Stimulated activated CD8-positive, alpha-beta memory T cell treated with anti-CD3 and anti-CD28 coated beads, Interleukin-4, amount 100 ng/mL, for 1 hour (primary cell): ENCODE measurements around the gene ANKRD62.
"Not testable (repeated sequence)": the region's sequence is repeated elsewhere in the genome, so short reads cannot be mapped to it uniquely, and the experiment has no call there.

Source experiments
- DNase-seq, 2 donors: peaks; one replicate each; pipeline ENCODE4 v3.0.0-alpha.2; 2020; ENCODE audit warnings: low read depth in 2 of 2, low spot score in 1 of 2

The ANKRD62 gene

DNA sequence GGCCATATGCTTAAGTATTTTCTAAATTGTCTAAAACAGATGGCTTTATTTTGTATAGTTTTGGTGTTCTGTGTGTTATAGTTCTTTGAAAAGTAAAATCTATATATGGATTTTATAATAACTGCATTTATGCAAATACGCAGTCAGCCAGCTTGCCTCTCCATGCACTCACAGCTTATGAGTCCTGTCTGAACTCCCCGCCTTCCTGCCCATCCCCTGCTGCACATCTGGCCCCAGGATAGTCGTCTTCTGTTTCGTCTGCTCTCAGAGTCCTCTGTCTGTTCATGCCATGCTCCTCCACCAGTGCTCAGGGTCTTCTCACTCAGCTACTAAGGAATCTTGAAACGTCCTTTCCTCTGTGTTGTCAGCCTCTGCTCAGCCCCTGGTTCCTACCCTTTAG lies 28.2 kb upstream of the ANKRD62 start:
- no peak for DNase-seq

DNA sequence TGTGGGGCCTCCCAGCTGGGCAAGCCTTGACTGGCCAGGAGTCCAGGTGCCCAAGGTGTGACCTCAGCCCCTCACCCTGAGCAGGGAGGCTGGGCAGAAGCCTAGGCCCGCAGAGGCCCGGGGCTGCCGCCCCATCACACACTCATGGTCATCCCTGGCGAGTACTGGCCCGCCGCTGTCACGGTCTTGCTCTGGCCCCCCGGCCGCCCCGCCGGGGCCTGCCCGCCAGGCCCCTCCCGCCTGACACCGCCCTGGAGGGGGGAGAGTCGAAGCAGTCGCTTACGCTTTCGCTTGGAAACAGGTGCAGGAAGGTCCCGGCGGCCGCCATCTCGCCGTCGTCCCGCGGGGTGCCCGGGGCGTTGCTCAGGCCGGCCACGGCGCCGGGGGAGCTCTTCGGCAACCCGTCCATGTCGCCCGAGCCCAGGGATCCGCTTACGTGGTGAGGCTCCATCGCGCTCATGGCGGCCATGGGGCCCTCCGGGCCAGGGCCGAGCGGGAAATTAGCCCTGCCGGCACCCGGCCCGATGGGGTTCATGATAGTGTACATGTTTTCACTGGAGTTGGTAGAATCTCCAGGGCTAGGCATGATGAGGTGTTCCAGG lies 26.6 kb upstream of the ANKRD62 start:
- DNase-seq = no peak

DNA sequence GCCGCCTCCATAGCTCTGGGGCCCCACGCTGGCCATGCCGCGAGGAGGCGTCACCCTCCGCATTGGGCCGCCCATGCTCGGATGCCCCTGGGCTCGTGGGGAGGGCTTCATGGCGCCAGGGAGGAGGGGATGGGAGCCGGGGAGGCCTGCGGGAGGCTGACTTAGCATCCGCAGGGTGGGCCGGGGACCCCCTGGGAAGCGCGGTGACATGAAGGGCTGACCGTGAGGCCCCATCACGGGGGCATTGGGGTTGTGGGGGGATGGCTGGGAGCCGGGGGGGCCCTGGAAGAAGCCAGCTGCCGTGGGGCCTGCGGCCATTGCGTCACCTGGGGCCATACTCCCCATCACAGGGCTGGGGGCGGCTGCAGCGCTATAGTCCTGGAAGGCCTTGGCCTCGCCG lies 26.0 kb upstream of the ANKRD62 start:
- DNase-seq = no peak

DNA sequence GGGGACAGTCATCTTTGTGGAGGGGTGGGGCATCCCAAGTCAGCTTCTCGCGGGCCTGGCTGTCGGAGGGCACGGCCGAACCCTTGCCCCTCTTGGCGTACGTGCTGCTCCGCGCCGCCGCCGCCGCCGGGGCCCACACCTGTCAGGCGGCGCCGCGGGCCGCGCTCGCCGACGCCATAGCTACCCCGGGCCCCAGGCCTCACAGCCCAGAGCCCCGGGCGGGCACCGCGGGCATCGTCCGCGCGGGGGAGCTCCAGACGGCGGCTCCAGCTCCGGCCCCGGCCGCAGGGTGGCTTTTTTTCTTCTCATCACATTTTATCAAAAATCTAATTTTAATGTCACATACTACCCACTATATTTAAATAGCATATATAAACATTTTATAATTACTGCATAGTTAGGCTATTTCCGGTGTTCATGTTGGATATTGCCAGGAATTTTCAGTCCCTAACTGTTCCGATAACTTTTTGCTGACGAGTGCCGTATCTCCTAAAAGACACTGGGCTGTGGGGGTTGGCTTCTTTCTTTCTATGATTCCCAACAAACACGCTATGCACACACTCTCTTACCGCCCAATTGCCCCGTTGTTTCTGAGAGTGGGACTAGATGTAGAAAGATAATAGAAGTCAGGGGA lies 25.2 kb upstream of the ANKRD62 start:
- DNase-seq = not testable (repeated sequence)

DNA sequence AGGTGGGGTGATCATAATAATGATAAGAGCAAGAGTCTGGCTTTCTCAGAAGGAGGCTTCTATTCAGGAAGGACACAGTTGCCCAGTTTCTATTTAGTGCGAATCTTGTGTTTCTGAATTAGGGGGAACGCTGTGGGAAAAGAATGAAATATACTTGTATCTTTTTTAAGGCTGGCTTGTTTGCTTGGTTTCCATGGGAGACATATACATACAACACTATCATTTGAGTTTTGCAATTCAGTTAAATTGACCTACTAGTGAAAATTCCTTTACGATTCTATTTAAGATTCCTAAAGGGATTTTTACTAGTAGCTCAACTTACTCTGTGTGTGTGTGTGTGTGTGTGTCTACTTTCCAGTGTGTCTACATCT lies 24.7 kb upstream of the ANKRD62 start:
- DNase-seq = no peak

DNA sequence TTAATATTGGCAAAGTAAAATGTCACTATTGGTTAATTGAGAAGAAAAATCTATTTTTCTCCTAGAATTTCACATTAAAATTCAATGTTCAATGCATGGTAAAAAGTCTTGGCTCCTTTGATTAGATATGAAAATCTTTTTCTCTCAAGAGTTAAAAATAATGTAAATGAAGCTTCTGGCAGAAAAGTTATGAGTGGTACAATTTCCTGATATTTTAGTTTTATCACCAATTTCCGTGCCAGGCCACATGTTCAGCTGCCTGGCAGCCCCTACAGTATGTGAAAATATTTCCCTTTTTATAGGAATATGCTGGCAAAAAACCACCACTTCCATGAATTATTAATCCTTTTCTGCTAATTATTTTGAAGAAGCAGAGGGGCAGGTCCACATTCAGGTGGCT lies 22.6 kb upstream of the ANKRD62 start:
- not testable (repeated sequence) for DNase-seq

DNA sequence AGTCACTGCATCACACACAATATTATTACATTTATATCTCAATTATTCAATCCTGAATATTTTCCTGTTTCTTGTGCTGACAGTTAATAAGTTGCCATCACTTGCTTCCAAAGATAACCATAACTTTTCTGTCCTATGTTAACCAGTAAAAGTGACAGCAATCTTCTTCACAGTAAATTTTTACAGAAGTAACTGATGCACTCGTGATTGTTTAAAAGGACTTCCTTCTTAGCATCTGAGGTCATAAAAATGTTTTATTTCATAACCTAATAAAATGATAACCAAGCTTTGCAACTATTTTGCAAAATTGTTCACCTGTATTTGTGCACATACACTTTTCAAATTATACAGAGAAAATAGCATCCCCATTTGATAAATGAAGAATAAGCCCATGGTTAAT lies 20.6 kb upstream of the ANKRD62 start:
- no peak for DNase-seq

DNA sequence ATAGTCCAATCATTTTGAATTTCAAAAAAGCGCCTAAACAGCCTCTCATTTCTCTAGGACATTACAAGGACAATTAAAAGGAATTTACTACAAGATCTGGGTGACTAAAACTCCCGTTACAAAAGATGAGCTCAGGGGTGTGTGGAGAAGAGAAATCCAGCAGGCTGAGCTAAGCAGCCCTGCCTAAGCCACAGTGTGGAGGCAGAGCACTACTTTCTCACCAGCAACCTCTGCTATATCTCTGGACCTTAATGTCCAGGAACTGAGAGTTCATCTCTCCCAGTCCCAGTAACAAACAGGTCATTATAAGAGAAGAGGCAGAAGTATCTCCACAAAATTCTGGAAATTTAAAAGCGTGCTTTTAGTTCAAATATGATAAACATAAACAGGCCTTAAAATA lies 18.9 kb upstream of the ANKRD62 start:
- DNase-seq = no peak

DNA sequence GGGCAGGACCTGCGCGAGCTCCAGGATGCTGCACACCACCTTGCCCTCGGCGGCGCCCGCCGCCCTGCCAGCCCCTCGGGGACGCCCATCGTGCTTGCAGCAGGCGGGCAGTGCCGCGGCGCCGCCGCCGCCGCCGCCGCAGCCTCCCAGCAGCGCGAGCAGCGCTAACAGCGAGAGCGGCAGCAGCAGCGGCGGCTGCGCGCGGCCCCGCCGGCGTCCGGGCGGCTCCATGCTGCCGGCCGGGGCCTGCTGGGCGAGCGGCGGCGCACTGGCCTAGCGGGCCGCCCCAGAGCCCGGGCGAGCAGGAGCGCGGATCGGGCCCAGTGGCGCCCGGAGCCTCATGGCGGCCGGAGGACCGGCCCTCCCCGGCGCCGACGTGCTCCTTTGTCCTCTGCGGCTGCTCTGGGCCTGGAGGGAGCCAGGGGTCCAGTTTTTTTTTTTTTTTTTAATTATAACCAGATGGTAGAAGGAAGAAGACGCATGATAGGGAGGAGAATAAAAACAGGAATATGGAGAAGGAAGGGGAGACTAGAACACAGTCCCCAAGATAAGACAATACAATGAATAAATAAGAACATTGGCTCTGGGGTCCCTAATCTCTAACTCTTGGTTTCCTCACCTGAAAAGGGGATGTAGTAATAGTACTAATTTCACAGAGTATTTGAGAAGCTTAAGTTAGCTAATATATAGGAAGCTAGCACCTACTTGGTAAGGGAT lies 17.1 kb upstream of the ANKRD62 start:
- no peak for DNase-seq

DNA sequence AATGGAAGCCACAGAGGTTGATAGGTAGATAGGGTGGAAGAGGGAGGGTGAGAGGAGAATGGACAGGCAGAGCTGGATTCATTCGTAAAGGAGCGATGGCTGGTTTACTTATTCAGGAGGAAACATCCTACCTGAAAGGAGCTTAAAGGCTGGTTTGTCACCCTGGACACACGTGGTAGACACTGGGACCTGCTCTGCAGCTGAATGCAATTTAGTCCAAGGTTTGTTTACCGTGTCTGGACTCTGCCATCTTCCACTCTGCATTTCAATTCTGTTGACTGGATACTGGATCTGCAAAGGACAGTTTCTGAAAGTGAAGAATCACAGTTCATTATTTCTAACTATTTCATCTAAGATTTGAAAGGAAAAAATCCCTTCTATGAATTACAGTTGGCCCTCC lies 15.6 kb upstream of the ANKRD62 start:
- DNase-seq = not testable (repeated sequence)

DNA sequence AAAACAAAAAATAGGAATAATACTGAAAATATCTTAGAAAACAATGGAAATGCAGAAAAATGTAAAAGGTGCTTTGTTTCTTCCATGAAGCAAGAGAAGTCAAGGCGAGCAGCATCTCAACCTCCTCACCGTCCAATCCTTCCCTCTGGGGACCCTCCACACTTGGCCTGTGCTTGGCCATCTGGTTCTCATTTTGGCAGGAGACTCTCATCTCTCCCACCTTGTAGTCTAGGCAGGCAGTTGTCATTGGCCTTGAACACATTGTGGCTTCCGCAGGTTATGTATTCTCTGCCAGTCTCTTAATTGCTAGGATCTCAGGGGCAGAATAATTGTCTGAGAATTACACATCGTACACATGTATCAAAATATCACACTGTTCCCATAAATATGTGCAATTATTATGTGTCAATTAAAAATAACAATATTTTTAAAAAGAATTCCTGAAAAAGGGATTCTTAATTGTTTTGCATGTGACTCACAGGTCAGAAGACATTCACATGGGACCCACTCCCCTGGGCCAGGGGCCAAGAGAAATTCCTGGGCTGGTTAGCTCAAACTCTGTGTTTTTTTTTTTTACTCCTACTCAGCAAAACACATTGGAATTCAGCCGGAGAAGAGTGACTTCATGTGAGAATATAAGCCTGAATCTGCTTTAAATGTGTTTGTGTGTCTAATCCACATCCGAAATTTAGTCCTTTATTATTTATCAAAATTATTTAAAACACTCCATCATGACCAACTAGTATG lies 14.0 kb upstream of the ANKRD62 start:
- no peak for DNase-seq

DNA sequence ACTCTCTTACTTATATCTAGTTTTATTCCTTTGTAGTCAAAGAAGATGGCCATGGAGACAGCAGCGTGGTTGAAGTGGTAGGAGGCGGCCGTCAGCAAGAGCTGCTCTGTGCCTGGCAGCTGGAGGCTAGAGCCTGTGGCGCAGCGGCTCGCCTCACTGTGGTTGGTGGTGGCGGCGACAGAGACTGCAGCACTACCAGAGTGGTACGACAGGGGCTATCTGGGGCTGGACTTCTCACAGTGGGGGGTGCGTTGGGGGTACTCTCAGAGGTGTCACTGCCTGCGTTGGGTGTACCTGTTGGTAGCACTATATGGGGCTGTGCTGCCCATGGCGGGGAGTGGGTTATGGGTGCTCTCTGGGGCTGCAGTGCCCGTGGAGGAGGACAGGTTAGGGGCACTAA lies 8.5 kb upstream of the ANKRD62 start:
- no peak for DNase-seq

DNA sequence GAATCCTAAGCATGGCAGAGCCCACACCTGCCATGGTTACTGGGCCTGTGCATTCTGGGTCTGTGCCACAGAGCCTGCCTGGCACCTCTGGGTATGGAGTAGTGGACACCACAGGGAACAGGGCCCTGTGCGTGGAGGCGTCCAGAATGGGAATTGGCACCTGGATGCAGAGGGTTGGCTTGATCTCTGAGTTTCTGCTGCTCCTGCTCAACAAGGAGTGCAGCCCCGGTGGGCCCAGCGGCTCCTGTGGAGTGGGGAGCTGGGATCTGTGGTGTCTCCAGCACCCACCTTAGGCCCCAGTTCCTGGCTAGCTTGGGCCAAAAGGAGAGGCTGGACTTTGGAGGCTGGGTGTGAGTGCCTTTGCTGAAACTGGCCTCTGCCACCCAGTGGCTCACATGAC lies 7.9 kb upstream of the ANKRD62 start:
- no peak for DNase-seq

DNA sequence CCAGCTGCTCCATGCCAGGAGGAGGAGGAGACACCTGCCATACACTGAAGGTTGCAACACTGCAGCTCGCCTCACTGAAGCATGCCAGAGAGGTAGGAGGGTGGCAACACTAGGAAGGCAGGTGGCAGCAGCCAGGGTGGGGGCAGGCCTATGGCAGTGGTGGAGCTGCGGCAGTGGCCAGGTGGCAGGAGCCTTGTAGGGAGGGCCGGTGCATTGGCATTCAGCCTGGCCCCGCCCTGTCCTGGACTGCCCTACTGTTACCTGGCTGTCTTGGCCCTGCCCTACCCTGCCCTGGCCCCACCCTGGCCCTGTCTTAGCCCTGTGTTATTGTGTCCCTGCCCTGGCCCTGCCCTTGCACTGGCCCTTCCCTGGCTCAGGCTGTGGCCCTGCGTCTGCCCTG lies 7.4 kb upstream of the ANKRD62 start:
- no peak for DNase-seq

DNA sequence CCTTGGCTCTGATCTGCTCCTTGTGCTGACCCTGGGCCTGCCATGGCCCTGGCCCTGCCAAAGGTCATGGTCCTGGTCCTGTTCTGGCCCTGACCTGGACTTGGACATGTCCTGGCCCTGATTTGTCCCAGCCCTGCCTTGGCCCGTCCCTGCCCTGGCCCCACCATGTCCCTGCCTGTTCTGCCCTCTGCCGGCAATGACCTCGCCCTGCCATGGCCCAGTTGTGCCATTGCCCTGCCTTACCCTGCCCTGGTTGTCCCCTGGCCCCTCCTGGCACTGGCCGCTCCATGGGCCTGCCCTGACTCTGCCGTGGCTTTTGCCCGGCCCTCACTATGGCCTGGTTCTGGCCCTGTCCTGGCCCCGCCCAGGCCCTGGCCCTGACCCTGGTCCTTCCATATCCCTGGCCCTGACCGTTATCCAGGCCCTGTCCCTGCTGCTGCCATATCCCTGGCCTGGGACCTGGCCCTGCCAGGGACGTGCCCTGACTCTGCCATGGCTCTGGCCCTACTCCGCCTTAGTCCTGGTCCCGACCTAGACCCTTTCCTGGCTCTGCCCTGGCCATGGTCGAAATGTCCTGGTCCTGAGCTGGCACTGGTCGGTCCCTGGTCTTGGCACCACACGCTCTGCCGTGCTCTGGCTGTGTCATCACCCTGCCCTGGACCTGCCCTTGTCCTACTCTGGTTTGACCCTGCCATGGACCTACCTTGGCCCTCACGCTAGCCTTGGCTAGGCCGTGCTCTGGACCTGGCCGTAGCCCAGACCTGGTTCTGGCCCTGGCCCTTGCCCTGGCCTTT lies 6.8 kb upstream of the ANKRD62 start:
- DNase-seq = no peak

DNA sequence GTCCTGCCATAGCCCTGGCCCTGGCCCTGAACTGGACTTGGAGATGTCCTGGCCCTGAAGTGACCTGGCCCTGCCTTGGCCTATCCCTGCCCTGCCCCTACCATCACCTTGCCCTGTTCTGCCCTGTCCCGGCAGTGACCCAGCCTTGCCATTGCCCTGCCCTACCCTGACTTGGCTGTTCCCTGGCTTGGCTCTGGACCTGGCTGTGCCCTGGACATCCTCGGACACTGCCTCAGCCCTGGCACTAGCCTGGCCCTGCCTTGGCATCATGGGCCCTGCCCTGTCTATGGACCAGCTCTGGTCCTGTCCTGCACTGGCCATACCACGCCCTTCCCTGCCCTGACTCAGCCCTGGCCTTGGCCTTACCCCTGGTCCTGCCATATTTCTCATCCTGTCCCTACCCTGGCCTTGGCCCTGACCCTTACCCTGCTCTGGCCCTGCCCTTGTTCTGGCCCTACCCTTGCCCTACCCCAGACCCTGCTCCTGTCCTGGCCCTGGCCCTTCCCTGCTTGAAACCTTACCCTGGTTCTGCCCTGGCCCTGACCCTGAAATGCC lies 6.1 kb upstream of the ANKRD62 start:
- DNase-seq = no peak

DNA sequence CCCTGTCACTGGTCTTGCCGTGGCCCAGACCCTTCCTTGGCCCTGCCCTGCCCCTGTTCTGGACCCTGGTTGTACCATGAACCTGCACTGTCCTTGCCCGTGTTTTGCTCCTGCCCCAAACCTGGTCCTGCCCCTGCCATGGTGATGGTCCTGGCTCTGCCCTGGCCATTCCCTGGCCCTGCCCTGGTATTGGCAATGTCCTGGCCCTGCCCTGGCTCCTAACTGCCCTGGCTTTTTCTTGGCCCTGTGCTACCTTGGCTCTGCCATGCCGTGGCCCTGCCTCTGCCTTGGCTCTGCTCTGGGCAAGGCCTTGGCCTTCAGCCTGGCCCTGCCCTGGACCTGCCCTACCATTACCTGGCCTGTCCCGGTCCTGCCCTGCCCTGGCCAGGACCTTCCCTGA lies 5.5 kb upstream of the ANKRD62 start:
- DNase-seq = no peak

DNA sequence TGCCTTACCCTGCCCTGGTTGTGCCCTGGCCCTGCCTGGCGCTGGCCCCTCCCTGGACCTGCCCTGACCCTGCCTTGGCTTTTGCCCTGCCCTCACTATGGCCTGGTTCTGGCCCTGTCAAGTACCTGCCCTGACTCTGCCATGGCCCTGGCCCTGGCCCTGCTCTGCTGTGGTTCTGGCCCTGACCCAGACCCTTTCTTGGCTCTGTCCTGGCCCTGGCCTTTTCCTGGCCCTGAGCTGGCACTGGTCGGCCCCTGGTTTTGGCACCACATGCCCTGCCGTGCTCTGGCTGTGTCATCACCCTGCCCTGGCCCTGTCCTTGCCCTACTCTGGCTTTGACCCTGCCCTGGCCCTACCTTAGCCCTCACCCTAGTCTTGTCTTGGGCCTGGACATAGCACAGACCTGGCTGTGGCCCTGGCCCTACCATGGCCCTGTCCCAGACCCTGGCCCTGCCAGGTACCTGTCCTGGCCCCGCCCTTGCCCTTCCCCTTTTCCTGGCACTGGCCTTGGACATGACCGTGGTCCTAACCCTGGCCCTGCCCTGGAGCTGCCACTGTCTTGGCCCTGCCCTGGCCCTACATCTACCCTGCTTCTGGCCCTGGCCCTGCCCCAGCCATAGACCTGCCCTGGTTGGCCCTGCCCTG lies 4.8 kb upstream of the ANKRD62 start:
- DNase-seq = no peak

DNA sequence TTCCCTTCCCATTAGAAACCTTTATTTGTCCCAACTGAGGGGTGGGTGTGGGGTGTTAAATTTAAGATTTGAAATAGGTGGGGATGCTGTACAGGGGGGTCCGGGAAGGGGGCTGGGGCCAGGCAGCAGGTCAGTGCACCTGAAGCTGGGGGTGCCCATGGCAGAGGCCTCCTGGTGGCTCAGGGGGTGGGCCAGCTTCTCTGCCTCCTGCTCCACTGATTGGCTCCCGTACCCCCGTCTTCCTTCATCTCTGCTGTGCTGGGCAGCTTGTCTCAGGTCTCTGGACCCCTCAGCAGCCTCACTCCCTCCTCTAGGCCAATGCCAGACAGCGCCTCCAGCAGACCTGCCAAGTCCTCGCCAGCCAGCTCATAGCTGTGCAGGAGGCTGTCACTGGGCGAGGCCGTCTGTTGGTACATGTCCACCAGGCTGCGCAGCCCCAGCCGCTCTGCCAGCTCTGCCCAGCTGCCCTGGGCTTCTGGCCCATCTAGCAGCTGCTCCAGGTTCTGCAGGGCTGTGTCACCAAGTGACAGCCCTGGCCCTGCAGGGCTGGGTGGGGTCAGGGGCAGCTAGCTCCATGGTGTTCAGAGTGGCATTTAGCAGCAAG lies 2.0 kb upstream of the ANKRD62 start:
- DNase-seq = no peak
